Measurements from ENCODE around the gene TEX261.
"Not testable (repeated sequence)": the region's sequence is repeated elsewhere in the genome, so short reads cannot be mapped to it uniquely, and the experiment has no call there.

TEX261 gene

GRCh38 chr2:70994699-70995425, at the start of gene TEX261:
Gene TEX261 (minus strand): TSS chr2:70994873. CDS start chr2:70994757, 116 bp downstream.
- no peak for FAIRE-seq

GRCh38 chr2:71043531-71044407, 49.1 kb upstream of the TEX261 start:
- FAIRE-seq, result no peak

GRCh38 chr2:71042287-71042686, 47.6 kb upstream of the TEX261 start:
- peak; percentile 60 for FAIRE-seq

GRCh38 chr2:71036296-71036695, 41.6 kb upstream of the TEX261 start:
- FAIRE-seq, result not testable (repeated sequence)

GRCh38 chr2:71023553-71024243, 29.0 kb upstream of the TEX261 start:
- not testable (repeated sequence) for FAIRE-seq

- FAIRE-seq, result not testable (repeated sequence)
Observed at GRCh38 chr2:71021394-71021793, 26.7 kb upstream of the TEX261 start.

- not testable (repeated sequence) for FAIRE-seq
Observed at GRCh38 chr2:71019989-71020388, 25.3 kb upstream of the TEX261 start.

GRCh38 chr2:71018625-71019024, 24.0 kb upstream of the TEX261 start:
- no peak for FAIRE-seq

GRCh38 chr2:71011786-71012185, 17.1 kb upstream of the TEX261 start:
- not testable (repeated sequence) for FAIRE-seq

- FAIRE-seq, result no peak
Observed at GRCh38 chr2:71008342-71008741, 13.7 kb upstream of the TEX261 start.

GRCh38 chr2:71006955-71007799, 12.5 kb upstream of the TEX261 start:
- no peak for FAIRE-seq

GRCh38 chr2:71006323-71006722, 11.7 kb upstream of the TEX261 start:
- no peak for FAIRE-seq

GRCh38 chr2:71005271-71006202, 10.9 kb upstream of the TEX261 start:
- no peak for FAIRE-seq

- FAIRE-seq, result no peak
Observed at GRCh38 chr2:71004857-71005256, 10.2 kb upstream of the TEX261 start.

- FAIRE-seq, result no peak
Observed at GRCh38 chr2:71003966-71004755, 9.5 kb upstream of the TEX261 start.

- no peak for FAIRE-seq
Observed at GRCh38 chr2:71003396-71003795, 8.7 kb upstream of the TEX261 start.

GRCh38 chr2:71001981-71002570, 7.4 kb upstream of the TEX261 start:
- FAIRE-seq, result no peak

GRCh38 chr2:71001592-71001927, 6.9 kb upstream of the TEX261 start:
- no peak for FAIRE-seq

- no peak for FAIRE-seq
Observed at GRCh38 chr2:71000780-71001591, 6.3 kb upstream of the TEX261 start.

All from TTC549 (cell line).